Astrocyte (in vitro differentiated cells and primary cell): ENCODE data around the gene KCNN3.

ENCODE experiments used
- EZH2 ChIP-seq: IDR thresholded peaks from 2 replicates; pipeline ENCODE4 v1.6.1; 2012; ENCODE audit warnings: mild to moderate bottlenecking, low read length, inconsistent platforms; ENCODE audit not compliant: insufficient read depth
- TF ChIP-seq, protein P1 (sequence below): IDR thresholded peaks from 2 replicates; pipeline ENCODE4 v1.5.1; 2011; ENCODE audit warnings: low read depth, mild to moderate bottlenecking, inconsistent platforms, low read length, moderate library complexity; ENCODE audit not compliant: insufficient read depth

DNA sequence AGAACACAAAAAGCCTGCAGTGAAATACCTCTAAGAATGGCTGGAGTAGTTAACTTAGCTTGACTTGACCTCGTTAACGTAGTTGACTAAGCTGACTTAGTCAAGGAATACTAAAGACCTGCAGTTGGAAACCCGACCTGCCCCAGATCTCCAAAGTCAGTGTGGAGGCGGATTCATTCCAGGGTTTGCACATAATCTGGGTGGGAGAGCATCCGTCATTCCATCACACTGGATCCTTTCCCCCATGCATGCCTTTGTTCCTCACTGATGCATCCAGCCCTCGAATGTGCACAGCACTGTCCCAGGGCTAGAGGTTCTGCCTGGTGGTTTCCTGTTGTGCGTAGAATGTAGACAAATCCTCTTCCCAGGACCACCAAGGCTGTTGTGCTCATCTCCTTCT is 76.4 kb downstream of the KCNN3 start:
- TF ChIP-seq, protein P1, sequence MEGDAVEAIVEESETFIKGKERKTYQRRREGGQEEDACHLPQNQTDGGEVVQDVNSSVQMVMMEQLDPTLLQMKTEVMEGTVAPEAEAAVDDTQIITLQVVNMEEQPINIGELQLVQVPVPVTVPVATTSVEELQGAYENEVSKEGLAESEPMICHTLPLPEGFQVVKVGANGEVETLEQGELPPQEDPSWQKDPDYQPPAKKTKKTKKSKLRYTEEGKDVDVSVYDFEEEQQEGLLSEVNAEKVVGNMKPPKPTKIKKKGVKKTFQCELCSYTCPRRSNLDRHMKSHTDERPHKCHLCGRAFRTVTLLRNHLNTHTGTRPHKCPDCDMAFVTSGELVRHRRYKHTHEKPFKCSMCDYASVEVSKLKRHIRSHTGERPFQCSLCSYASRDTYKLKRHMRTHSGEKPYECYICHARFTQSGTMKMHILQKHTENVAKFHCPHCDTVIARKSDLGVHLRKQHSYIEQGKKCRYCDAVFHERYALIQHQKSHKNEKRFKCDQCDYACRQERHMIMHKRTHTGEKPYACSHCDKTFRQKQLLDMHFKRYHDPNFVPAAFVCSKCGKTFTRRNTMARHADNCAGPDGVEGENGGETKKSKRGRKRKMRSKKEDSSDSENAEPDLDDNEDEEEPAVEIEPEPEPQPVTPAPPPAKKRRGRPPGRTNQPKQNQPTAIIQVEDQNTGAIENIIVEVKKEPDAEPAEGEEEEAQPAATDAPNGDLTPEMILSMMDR: no peak
- no peak for TF ChIP-seq EZH2
